ENCODE data around the gene MEAF6.
"Not testable (repeated sequence)": the region's sequence is repeated elsewhere in the genome, so short reads cannot be mapped to it uniquely, and the experiment has no call there.

MEAF6 gene

DNA sequence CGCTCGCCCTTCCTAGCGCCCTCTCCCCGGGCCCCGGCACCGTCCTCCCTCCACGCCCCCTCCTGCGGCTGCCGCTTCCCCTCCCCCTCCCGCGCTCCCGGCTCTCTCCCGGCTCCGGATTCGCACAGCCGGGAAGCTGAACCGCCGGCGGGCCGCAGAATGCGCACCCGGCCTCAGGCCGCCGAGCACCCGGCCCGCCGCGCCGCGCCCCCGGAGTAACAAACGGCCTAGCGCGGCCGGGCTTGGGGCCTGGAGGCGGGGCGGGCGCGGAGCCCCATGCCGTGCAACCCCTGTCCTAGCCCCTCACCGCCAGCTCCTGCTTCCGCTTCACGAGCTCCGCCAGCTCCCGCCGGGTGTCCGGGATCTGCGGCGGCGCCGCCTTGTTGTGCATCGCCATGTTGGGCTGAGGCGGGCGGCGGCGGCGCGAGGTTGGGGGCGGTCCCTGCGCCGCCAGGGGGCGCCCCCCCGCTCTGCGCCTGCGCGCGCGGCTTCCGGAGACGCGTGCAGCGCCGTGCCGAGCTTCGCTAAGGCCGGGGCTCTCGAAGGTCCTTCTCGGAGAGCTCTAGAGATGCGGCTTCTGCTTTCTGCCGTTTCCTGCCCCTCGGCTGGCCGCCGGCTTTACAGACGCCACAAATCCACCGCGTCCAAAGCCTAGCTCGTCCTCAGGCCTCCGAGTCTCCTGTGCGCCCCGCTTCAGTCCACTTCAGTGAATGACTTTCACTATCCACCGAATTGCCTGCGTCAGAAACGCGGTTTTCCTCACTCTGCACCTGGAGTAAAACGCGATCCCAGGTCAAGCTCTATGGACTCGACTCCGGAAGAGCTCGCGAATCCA is at the start of gene MEAF6:
MEAF6 (minus strand) TSS at position 417 of the 835 bp plus-strand sequence; CDS start at position 397, 20 bp downstream.
- Mint-ChIP-seq H3K4me1 (ENCODE audit: low read depth) (peaks cover 47% of the 10 kb centered on the region), H3K9me3 (ENCODE audit: low read depth) (no peaks in the 10 kb centered on the region), H3K27me3 (no peaks in the 10 kb centered on the region), H3K4me3 (peak within 1 kb of the TSS; percentile 99), H3K27ac (peak within 1 kb of the TSS; percentile 98), H3K36me3 (peaks cover 2% of the 10 kb centered on the region)

DNA sequence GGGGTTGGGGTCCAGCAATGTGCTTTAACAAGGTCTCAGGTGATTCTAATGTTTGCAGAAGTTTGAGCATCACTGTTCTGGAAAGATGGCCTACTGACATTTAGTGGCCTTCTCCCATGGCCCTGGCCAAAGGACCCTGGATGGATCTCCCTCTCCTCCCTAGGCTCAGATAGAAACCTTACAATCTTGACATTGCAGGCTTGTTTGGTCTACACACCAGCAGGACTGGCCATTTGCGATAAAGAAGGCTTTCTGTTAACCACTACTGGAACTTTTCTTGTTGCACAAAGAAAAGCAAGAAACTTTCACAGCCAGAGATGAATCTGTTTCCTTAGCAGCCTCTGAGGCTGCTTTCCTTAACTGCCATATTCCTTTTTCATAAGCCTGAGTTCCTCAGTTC is 48.4 kb upstream of the MEAF6 start:
- Mint-ChIP-seq H3K27ac (no peak overlapping the region), H3K4me1 (ENCODE audit: low read depth) (no peaks in the 10 kb centered on the region), H3K4me3 (no peak overlapping the region), H3K27me3 (no peaks in the 10 kb centered on the region), H3K36me3 (peaks cover 2% of the 10 kb centered on the region), H3K9me3 (ENCODE audit: low read depth) (no peaks in the 10 kb centered on the region)

- Mint-ChIP-seq H3K36me3 (peaks cover 2% of the 10 kb centered on the region), H3K4me1 (ENCODE audit: low read depth) (no peaks in the 10 kb centered on the region), H3K4me3 (no peak overlapping the region), H3K9me3 (ENCODE audit: low read depth) (no peaks in the 10 kb centered on the region), H3K27ac (peak overlapping the region; percentile 55), H3K27me3 (no peaks in the 10 kb centered on the region)
These were observed 46.9 kb upstream of the MEAF6 start for GRCh38 chr1:37561133-37562132.

- no peak overlapping the region for H3K4me3 Mint-ChIP-seq
- H3K36me3 Mint-ChIP-seq = peaks cover 2% of the 10 kb centered on the region
- no peaks in the 10 kb centered on the region for H3K4me1 Mint-ChIP-seq (ENCODE audit: low read depth)
- no peak overlapping the region for H3K27ac Mint-ChIP-seq
- H3K9me3 Mint-ChIP-seq (ENCODE audit: low read depth) = no peaks in the 10 kb centered on the region
- no peaks in the 10 kb centered on the region for H3K27me3 Mint-ChIP-seq
These were observed 46.0 kb upstream of the MEAF6 start for GRCh38 chr1:37560401-37561132.

- H3K27ac Mint-ChIP-seq; H3K4me1 Mint-ChIP-seq (ENCODE audit: low read depth); H3K4me3 Mint-ChIP-seq; H3K27me3 Mint-ChIP-seq; H3K9me3 Mint-ChIP-seq (ENCODE audit: low read depth); H3K36me3 Mint-ChIP-seq: not testable (repeated sequence)
These were observed 45.4 kb upstream of the MEAF6 start for GRCh38 chr1:37559957-37560379.

GRCh38 chr1:37559080-37559479 is 44.5 kb upstream of the MEAF6 start:
- Mint-ChIP-seq H3K27me3 (no peaks in the 10 kb centered on the region), H3K9me3 (ENCODE audit: low read depth) (no peaks in the 10 kb centered on the region), H3K4me3 (no peak overlapping the region), H3K27ac (no peak overlapping the region), H3K36me3 (peaks cover 2% of the 10 kb centered on the region), H3K4me1 (ENCODE audit: low read depth) (peaks cover 2% of the 10 kb centered on the region)

- Mint-ChIP-seq H3K36me3 (peaks cover 2% of the 10 kb centered on the region), H3K4me3 (no peak overlapping the region), H3K9me3 (ENCODE audit: low read depth) (no peaks in the 10 kb centered on the region), H3K27ac (no peak overlapping the region), H3K27me3 (no peaks in the 10 kb centered on the region), H3K4me1 (ENCODE audit: low read depth) (peaks cover 4% of the 10 kb centered on the region)
These were observed 43.8 kb upstream of the MEAF6 start for GRCh38 chr1:37558411-37558810.

- H3K4me3 Mint-ChIP-seq = no peak overlapping the region
- H3K27ac Mint-ChIP-seq = no peak overlapping the region
- H3K4me1 Mint-ChIP-seq (ENCODE audit: low read depth) = peaks cover 14% of the 10 kb centered on the region
- H3K9me3 Mint-ChIP-seq (ENCODE audit: low read depth) = no peaks in the 10 kb centered on the region
- H3K27me3 Mint-ChIP-seq = no peaks in the 10 kb centered on the region
- peaks cover 7% of the 10 kb centered on the region for H3K36me3 Mint-ChIP-seq
These were observed 42.8 kb upstream of the MEAF6 start for GRCh38 chr1:37557402-37557801.

GRCh38 chr1:37556712-37557196 is 42.2 kb upstream of the MEAF6 start, which contains the start of gene DNALI1:
DNALI1 (plus strand) TSS chr1:37556940; CDS start chr1:37556995, 55 bp downstream.
- peaks cover 20% of the 10 kb centered on the region for H3K4me1 Mint-ChIP-seq (ENCODE audit: low read depth)
- H3K4me3 Mint-ChIP-seq = no peak within 1 kb of the TSS
- no peaks in the 10 kb centered on the region for H3K9me3 Mint-ChIP-seq (ENCODE audit: low read depth)
- H3K27ac Mint-ChIP-seq = no peak within 1 kb of the TSS
- peaks cover 4% of the 10 kb centered on the region for H3K36me3 Mint-ChIP-seq
- H3K27me3 Mint-ChIP-seq = no peaks in the 10 kb centered on the region

- Mint-ChIP-seq H3K9me3 (ENCODE audit: low read depth) (no peaks in the 10 kb centered on the region), H3K27ac (peak within 1 kb of the TSS; percentile 93), H3K4me1 (ENCODE audit: low read depth) (peaks cover 39% of the 10 kb centered on the region), H3K36me3 (peaks cover 4% of the 10 kb centered on the region), H3K27me3 (no peaks in the 10 kb centered on the region), H3K4me3 (peak within 1 kb of the TSS; percentile 97)
These were observed 39.6 kb upstream of the MEAF6 start, which contains the start of gene SNIP1 for GRCh38 chr1:37553927-37554808. SNIP1 (minus strand) TSS chr1:37554293; CDS start chr1:37554229, 64 bp downstream.

DNA sequence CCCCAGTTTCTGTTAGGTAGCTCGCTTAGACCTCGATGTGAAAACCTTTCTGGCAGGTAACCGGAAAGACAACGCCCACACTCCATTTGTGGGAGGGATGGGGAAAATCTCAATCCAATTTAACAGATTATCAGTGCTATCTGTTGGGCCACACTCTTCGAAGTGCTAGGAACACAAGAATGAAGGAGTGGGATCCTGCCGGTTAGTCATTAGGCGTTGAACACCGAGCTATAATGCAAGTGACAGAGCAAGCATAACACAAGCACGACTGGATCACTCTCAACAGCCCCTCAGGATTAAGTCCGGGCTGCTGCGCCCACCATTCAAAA is 39.0 kb upstream of the MEAF6 start:
- H3K4me1 Mint-ChIP-seq (ENCODE audit: low read depth) = peaks cover 43% of the 10 kb centered on the region
- peaks cover 8% of the 10 kb centered on the region for H3K36me3 Mint-ChIP-seq
- H3K27me3 Mint-ChIP-seq = no peaks in the 10 kb centered on the region
- H3K9me3 Mint-ChIP-seq (ENCODE audit: low read depth) = no peaks in the 10 kb centered on the region
- H3K27ac Mint-ChIP-seq = peak overlapping the region; percentile 93
- peak overlapping the region; percentile 97 for H3K4me3 Mint-ChIP-seq

GRCh38 chr1:37549341-37549740 is 34.8 kb upstream of the MEAF6 start:
- H3K4me1 Mint-ChIP-seq (ENCODE audit: low read depth) = peaks cover 46% of the 10 kb centered on the region
- no peaks in the 10 kb centered on the region for H3K27me3 Mint-ChIP-seq
- no peak overlapping the region for H3K4me3 Mint-ChIP-seq
- H3K27ac Mint-ChIP-seq = no peak overlapping the region
- H3K9me3 Mint-ChIP-seq (ENCODE audit: low read depth) = no peaks in the 10 kb centered on the region
- H3K36me3 Mint-ChIP-seq = peaks cover 19% of the 10 kb centered on the region

DNA sequence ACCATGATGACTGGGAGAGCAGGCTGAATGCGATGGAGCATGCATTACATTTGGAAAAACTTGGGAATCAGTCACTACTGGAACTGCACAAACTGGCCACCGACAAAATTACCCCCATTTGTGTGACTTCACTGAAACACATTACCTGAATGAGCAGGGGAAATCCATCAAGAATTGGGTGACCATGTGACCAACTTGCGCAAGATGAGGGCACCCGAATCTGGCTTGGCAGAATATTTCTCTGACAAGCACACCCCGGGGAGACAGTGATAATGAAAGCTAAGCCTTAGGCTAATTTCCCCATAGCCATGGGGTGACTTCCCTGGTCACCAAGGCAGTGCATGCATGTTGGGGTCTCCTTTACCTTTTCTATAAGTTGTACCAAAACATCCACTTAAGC is 30.5 kb upstream of the MEAF6 start:
- no peak overlapping the region for H3K27ac Mint-ChIP-seq
- no peaks in the 10 kb centered on the region for H3K27me3 Mint-ChIP-seq
- H3K9me3 Mint-ChIP-seq (ENCODE audit: low read depth) = no peaks in the 10 kb centered on the region
- H3K36me3 Mint-ChIP-seq = peaks cover 15% of the 10 kb centered on the region
- peaks cover 16% of the 10 kb centered on the region for H3K4me1 Mint-ChIP-seq (ENCODE audit: low read depth)
- H3K4me3 Mint-ChIP-seq = no peak overlapping the region

All from activated naive CD8-positive, alpha-beta T cell (primary cell).